ENCODE results near the gene GALNTL6. TPM values are rescaled to one million over a fixed set of nuclear protein-coding genes. Genes with fewer than 3 reads are reported as not detected.

Gene GALNTL6
- total RNA-seq, 4 donors from 2014 or later: 0.67 to 0.70 TPM; not detected in 2

DNA sequence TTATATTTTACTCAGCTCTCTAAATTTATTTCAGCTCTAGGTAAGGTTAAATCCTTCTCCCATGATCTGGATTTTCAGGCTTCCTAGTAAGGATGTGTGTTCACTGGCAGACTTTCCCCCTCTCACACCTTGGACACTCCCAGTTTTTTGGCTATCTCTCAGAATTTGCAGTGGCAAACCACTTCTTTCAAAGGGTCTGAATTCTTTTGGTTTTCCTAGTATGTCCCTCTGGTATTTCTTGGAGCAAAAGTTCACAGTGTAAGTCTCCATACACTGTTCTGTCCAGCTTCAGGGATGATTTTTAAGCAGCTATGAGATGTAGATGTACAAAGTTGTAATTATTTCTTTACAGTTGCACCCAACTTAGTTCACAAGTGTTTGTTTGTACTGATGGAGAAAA lies 701.6 kb downstream of the GALNTL6 start:
- H3K36me3 ChIP-seq: no peaks in the 10 kb centered on the region
- no peak overlapping the region for H3K4me3 ChIP-seq
- TF ChIP-seq, protein P1, sequence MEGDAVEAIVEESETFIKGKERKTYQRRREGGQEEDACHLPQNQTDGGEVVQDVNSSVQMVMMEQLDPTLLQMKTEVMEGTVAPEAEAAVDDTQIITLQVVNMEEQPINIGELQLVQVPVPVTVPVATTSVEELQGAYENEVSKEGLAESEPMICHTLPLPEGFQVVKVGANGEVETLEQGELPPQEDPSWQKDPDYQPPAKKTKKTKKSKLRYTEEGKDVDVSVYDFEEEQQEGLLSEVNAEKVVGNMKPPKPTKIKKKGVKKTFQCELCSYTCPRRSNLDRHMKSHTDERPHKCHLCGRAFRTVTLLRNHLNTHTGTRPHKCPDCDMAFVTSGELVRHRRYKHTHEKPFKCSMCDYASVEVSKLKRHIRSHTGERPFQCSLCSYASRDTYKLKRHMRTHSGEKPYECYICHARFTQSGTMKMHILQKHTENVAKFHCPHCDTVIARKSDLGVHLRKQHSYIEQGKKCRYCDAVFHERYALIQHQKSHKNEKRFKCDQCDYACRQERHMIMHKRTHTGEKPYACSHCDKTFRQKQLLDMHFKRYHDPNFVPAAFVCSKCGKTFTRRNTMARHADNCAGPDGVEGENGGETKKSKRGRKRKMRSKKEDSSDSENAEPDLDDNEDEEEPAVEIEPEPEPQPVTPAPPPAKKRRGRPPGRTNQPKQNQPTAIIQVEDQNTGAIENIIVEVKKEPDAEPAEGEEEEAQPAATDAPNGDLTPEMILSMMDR (IDR thresholded peaks at IDR 0.05): no peak
- no peak for TF ChIP-seq POLR2A (IDR thresholded peaks at IDR 0.05)

DNA sequence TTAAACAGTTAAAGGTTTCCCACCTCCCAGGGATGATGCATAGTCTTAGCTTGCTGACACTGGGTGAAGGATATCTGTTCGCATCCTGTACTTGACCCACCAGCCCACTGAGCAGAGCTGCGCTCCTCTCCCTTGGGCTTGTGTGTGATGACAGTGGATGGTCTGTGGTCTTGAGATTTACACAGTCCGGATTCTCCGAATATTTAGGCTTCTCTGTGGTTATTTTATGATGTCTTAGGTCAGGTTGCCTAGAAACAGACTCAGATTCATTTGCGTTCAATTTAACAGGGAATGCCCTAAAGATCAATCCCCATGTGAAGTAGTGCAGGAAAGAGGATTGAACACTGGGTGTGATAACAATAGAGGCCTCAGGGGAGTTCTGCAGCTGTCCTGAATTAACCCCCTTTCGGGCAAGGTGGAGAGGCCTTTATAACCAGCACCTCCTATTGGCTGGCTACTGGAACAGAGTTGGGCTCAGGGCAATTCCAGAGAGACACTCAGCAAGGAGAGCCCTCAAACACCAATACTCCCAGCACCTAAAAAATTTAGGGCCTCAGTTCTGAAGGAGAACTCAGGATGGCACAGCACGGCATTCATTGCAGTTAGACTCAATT lies 702.2 kb downstream of the GALNTL6 start:
- TF ChIP-seq POLR2A (IDR thresholded peaks at IDR 0.05): no peak
- TF ChIP-seq, protein P1 (IDR thresholded peaks at IDR 0.05): no peak
- H3K27me3 ChIP-seq: no peaks in the 10 kb centered on the region
- no peaks in the 10 kb centered on the region for H3K36me3 ChIP-seq

More for the DNA sequence above, 701.6 kb downstream of the GALNTL6 start:
- no peak for DNase-seq
- Histone ChIP-seq H3K9me3 (no peaks in the 10 kb centered on the region), H3K27me3 (no peaks in the 10 kb centered on the region), H3K27ac (no peak overlapping the region), H3K4me1 (no peaks in the 10 kb centered on the region)

DNA sequence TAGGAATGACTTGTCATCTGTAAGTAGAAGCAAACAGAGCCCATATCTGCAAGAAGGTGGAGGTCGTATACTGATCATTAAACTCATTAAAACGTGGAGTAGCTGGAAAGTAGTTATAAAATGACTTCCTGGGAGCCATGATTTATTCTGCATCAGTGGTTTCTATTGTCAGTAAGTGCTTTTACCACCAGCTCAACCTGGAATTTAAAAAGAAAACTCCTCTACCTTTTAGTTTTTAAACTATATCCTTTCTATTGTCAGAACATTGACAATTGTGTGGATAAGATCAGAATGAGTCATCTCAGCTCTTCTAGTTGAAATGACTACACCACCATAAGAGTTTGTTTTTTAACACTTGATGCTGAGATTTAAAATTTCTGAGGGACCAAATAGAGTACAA lies 704.2 kb downstream of the GALNTL6 start:
- H3K4me1 ChIP-seq: no peaks in the 10 kb centered on the region
- DNase-seq: no peak
- no peak overlapping the region for H3K4me3 ChIP-seq
- no peaks in the 10 kb centered on the region for H3K36me3 ChIP-seq
- no peaks in the 10 kb centered on the region for H3K27me3 ChIP-seq
- H3K27ac ChIP-seq: no peak overlapping the region
- no peak for TF ChIP-seq POLR2A (IDR thresholded peaks at IDR 0.05)
- TF ChIP-seq, protein P1 (IDR thresholded peaks at IDR 0.05): no peak
- H3K9me3 ChIP-seq: no peaks in the 10 kb centered on the region

More for the DNA sequence above, 702.2 kb downstream of the GALNTL6 start:
- Histone ChIP-seq H3K4me3 (no peak overlapping the region), H3K9me3 (no peaks in the 10 kb centered on the region), H3K4me1 (no peaks in the 10 kb centered on the region), H3K27ac (no peak overlapping the region)
- DNase-seq: no peak

DNA sequence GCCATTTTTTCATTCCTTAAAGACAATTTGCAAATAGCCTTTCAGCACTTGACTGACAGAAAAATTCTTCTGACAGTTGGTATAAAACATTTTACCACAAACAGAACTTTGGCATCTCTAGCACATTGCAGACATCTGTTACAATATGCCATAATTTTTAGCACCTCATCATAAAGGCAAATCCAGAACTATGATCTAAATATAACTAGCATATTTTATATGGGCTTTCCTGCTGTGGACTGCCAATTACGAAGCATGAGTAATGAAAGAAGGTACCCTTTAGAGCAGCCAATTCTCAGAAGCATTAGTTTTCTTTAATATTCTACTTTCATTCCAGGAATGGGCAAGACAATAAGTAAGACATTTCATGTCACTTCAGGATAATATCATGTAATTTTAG lies 708.0 kb downstream of the GALNTL6 start:
- Histone ChIP-seq H3K4me3 (no peak overlapping the region), H3K4me1 (no peaks in the 10 kb centered on the region), H3K36me3 (no peaks in the 10 kb centered on the region), H3K27ac (no peak overlapping the region), H3K9me3 (no peaks in the 10 kb centered on the region), H3K27me3 (no peaks in the 10 kb centered on the region)
- TF ChIP-seq, protein P1 (IDR thresholded peaks at IDR 0.05): no peak
- TF ChIP-seq POLR2A (IDR thresholded peaks at IDR 0.05): no peak
- DNase-seq: no peak

DNA sequence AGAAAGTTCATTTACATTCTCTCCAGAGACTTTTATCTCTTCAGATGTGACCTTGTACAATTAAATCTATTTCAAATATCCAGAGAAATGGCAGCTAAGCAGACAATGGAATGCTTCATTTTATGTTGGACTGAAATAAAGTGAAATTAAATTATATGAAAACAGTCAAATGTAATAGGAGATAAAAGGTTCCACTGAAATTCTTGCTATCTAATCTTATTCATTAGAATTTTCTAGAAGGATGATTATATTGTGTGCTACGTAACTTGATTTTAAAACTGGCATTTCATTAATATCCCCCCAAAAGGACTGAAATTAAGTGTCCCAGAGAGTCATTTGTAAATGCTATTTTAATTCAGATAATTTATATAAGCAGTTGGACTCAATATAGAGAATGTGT lies 708.5 kb downstream of the GALNTL6 start:
- Histone ChIP-seq H3K36me3 (no peaks in the 10 kb centered on the region), H3K27ac (no peak overlapping the region), H3K27me3 (no peaks in the 10 kb centered on the region), H3K4me3 (no peak overlapping the region), H3K9me3 (no peaks in the 10 kb centered on the region), H3K4me1 (no peaks in the 10 kb centered on the region)
- TF ChIP-seq POLR2A (IDR thresholded peaks at IDR 0.05): no peak
- TF ChIP-seq, protein P1 (IDR thresholded peaks at IDR 0.05): no peak
- no peak for DNase-seq

DNA sequence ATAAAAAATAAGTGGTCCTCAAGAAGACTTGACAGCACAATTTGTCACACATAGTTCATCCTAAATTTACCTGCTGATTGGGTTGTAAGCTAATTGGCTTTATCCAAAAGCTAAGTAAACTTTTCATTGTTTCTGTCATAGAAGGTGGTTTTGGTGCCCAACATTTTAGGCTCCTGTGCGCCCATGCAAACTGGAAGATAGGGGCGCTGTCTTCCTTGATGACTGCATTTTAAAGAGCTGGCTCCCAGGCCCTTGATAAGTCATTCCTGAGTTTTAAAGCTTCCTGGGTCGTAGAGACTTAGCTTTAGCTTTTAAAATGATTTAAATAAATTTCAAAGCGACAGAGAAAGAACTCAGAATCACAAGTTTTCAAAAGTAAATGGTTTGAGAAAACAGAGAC lies 730.0 kb downstream of the GALNTL6 start:
- H3K27me3 ChIP-seq: no peaks in the 10 kb centered on the region
- no peak overlapping the region for H3K4me3 ChIP-seq
- no peak overlapping the region for H3K27ac ChIP-seq
- no peaks in the 10 kb centered on the region for H3K9me3 ChIP-seq
- TF ChIP-seq, protein P1 (IDR thresholded peaks at IDR 0.05): no peak
- TF ChIP-seq POLR2A (IDR thresholded peaks at IDR 0.05): no peak
- no peaks in the 10 kb centered on the region for H3K36me3 ChIP-seq
- H3K4me1 ChIP-seq: no peaks in the 10 kb centered on the region
- no peak for DNase-seq

Measured in Peyer's patch (tissue), 4 donors.